Chondrocyte (in vitro differentiated cells): ENCODE data around the gene PAX8. TPM values are rescaled to one million over a fixed set of nuclear protein-coding genes. Genes with fewer than 3 reads are reported as not detected.

Experiments
- DNase-seq: peaks from one replicate; pipeline ENCODE4 v3.0.0; 2021; ENCODE audit warnings: mixed read lengths, low spot score
- H3K27ac Mint-ChIP-seq: one replicate; pipeline ENCODE4 v1.8.0; 2021; ENCODE audit warnings: mild to moderate bottlenecking, moderate library complexity, mixed read lengths; ENCODE audit not compliant: unreplicated experiment
- H3K27me3 Mint-ChIP-seq: 2 replicates; pipeline ENCODE4 v1.8.0; 2021; ENCODE audit warnings: low read depth, mixed read lengths
- H3K36me3 Mint-ChIP-seq: 2 replicates; pipeline ENCODE4 v1.8.0; 2021; ENCODE audit warnings: low read depth, mixed read lengths
- H3K4me1 Mint-ChIP-seq: 2 replicates; pipeline ENCODE4 v1.8.0; 2021; ENCODE audit warnings: low read depth, mild to moderate bottlenecking, mixed read lengths
- H3K4me3 Mint-ChIP-seq: one replicate; pipeline ENCODE4 v1.8.0; 2021; ENCODE audit warnings: mild to moderate bottlenecking, moderate library complexity, mixed read lengths; ENCODE audit not compliant: unreplicated experiment
- H3K9me3 Mint-ChIP-seq: 2 replicates; pipeline ENCODE4 v1.8.0; 2021; ENCODE audit warnings: low read depth, mixed read lengths
- CTCF ChIP-seq: fragments of 200-600 bp; sonication (generic); IDR thresholded peaks from 2 replicates; pipeline ENCODE4 v1.5.0; 2021; ENCODE audit warnings: antibody characterized with exemption, mild to moderate bottlenecking, moderate library complexity
- total RNA-seq: library from RNA; stranded (reverse); gene quantifications from 3 replicates; pipeline ENCODE4 v1.2.1, GENCODE V29; 2021

PAX8 gene
- total RNA-seq, 1 donor from 2014 or later = not detected

- Mint-ChIP-seq H3K4me1 (no peaks in the 10 kb centered on the region), H3K4me3 (no peak overlapping the region)
- TF ChIP-seq CTCF = no peak
Observed at GRCh38 chr2:113264713-113265403, 13.9 kb downstream of the PAX8 start.

GRCh38 chr2:113263546-113263945 is 15.2 kb downstream of the PAX8 start:
- Mint-ChIP-seq H3K27me3 (peaks cover 46% of the 10 kb centered on the region), H3K4me1 (no peaks in the 10 kb centered on the region), H3K27ac (no peak overlapping the region), H3K9me3 (no peaks in the 10 kb centered on the region), H3K4me3 (no peak overlapping the region), H3K36me3 (no peaks in the 10 kb centered on the region)
- DNase-seq = no peak
- TF ChIP-seq CTCF = no peak

More at GRCh38 chr2:113264713-113265403, 13.9 kb downstream of the PAX8 start:
- Mint-ChIP-seq H3K27ac (no peak overlapping the region), H3K9me3 (no peaks in the 10 kb centered on the region), H3K36me3 (no peaks in the 10 kb centered on the region), H3K27me3 (peaks cover 48% of the 10 kb centered on the region)
- no peak for DNase-seq

GRCh38 chr2:113260991-113261390 is 17.7 kb downstream of the PAX8 start:
- TF ChIP-seq CTCF = no peak
- no peak overlapping the region for H3K27ac Mint-ChIP-seq
- H3K27me3 Mint-ChIP-seq = peaks cover 35% of the 10 kb centered on the region
- H3K4me1 Mint-ChIP-seq = peaks cover 20% of the 10 kb centered on the region
- no peak overlapping the region for H3K4me3 Mint-ChIP-seq
- no peaks in the 10 kb centered on the region for H3K9me3 Mint-ChIP-seq
- no peaks in the 10 kb centered on the region for H3K36me3 Mint-ChIP-seq
- DNase-seq = no peak

GRCh38 chr2:113258471-113259147 is 20.1 kb downstream of the PAX8 start:
- Mint-ChIP-seq H3K36me3 (no peaks in the 10 kb centered on the region), H3K27me3 (peaks cover 15% of the 10 kb centered on the region)

More at GRCh38 chr2:113258471-113259147, 20.1 kb downstream of the PAX8 start:
- H3K27ac Mint-ChIP-seq = no peak overlapping the region
- H3K4me1 Mint-ChIP-seq = peaks cover 33% of the 10 kb centered on the region
- TF ChIP-seq CTCF = no peak
- H3K9me3 Mint-ChIP-seq = no peaks in the 10 kb centered on the region
- H3K4me3 Mint-ChIP-seq = no peak overlapping the region
- no peak for DNase-seq
